GM21515 (cell line): Measurements from ENCODE around the gene LYZL2.
"Not testable (repeated sequence)": the region's sequence is repeated elsewhere in the genome, so short reads cannot be mapped to it uniquely, and the experiment has no call there.

Experiments
- ATAC-seq: cut with Tn5 transposase; IDR thresholded peaks from one replicate; pipeline ENCODE4 v1.9.1; 2021; ENCODE audit not compliant: unreplicated experiment

The LYZL2 gene

DNA sequence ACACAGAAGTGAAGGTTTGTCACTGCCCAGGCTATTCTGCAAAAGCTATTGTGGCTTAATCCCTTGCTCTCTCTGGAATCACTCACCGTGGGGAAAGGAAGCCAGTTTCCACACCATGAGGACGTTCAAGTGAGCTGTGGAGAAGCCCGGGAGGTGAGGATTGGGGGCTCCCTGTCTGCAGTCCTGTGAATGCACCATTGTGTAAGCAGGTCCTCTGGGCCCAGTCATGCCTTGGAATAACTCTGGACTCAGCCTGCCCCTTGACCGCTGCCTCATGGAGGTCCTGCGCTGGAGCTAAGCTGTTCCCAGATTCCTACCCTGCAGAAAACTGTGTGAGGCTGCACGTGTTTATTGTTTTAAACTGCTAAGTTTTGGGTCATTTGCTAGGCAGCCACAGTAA is 33.5 kb downstream of the LYZL2 start:
- no peak for ATAC-seq

DNA sequence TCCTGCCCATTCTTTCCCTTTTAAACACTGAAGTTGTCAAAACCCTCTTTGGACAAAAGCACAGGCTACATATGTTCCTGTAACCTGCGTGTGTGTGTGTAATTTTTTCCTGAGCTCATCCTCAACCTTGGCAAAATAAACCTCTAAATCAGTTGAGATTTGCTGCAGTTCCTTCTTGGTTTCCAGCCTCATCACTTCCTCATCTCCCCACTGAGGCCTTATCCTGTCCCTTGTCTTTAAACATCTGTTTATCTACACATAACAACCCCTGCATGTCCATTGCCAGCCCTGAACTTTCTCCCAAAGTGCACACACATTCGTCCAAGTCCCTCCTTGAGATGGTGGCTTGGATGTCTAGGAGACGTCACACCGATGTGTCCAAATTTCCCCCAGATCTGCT is 35.5 kb downstream of the LYZL2 start:
- ATAC-seq, result no peak

DNA sequence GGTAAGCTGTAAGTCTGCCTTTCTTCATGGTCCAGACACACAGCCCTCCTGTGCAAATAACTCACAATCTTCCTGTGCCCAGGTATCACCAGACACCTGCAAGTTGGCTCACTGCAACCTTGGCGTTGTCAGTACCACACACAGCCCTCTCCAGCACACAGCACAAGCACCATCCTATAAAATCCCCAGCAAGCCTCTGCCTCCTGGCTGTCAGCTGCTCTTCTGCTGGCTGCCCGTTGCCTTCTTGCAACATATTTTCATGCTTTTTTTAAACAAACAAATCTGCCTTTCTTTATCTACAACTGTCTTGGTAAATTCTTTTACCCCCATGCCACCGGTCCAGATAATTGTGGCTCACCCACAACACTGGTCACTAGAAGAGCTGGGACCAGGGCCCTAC is 36.8 kb downstream of the LYZL2 start:
- not testable (repeated sequence) for ATAC-seq

DNA sequence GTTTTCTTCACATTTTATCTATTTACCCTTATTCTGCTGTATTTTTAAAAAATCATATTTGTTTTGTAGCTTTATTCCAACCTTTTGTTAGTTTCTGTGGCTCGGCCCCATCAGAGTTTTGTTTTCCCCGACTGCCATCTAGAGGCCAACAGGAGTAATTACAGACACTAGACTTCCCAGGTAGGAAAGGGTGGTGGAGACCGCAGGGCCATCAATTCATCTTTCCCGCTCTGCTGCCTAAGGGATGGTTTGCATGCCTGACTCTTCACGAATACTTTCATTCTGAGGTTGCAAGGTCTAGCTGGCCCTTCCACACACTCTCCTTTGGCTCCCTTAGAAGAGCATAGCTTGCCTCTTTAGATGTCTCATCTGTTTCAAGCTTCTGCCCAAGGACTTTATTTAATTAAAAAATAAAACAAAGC is 38.3 kb downstream of the LYZL2 start:
- ATAC-seq, result no peak

DNA sequence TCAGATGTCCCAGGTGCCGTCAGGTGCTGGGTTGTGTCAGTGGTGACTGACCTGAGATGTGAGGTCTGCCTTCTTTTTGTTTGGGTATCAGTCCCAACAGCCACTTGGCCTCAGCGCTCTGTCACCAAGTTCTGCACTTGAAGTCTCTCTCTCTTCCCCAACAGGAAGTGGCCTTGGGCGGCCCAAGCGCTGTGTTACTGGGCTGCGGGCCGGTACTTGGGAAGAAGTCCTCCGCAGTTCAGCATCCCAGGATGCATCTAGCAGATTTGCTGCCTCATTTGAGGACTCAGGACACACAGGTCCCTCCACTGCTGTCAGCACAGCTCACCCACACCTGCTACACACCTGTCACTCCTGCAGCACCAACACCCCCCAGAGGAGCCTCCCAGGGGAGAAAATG is 40.1 kb downstream of the LYZL2 start:
- no peak for ATAC-seq

DNA sequence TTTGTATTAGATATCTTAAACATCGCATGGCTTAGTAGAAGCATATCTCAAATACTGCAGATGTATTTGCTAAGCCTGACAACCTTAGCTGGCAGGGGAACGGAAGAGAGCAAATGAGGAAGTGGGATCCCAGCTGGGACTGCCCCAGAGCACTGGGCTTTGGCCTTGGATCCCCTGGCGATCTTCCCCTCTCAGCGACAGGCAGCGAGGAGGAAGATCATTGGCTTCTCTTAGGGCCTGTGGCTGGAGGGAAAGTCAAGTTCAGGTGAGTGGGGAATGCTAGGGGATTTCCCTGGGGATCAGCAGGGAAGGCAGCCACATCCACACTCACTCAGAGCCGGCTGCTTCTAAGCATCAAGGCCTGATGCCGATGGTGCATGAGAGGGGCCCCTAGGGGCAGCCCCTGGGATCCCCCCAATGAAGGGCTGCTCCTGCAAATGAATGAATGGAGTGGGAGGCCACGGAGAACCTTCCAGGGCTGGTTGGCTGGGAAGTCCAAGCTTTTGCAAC is 42.0 kb downstream of the LYZL2 start:
- peak; percentile 84 for ATAC-seq

DNA sequence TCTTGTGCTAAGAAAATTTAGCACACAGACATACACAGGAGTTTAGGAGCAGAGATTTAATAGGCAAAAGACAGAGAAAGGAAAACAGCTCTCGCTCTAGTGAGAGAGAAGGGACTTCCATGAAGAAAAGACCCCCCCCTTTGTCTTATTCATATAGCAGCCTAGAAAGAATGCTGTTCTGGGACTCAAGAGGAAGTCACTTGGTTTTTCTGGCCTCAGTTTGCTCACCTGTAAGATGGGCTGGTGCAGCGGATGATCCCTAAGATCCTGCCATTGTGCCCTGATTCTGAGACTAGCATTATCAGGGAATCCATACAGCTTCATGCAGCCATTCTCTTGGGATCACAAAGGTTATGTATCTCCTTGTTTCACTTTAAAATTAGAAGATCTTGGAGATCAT is 42.7 kb downstream of the LYZL2 start:
- no peak for ATAC-seq

DNA sequence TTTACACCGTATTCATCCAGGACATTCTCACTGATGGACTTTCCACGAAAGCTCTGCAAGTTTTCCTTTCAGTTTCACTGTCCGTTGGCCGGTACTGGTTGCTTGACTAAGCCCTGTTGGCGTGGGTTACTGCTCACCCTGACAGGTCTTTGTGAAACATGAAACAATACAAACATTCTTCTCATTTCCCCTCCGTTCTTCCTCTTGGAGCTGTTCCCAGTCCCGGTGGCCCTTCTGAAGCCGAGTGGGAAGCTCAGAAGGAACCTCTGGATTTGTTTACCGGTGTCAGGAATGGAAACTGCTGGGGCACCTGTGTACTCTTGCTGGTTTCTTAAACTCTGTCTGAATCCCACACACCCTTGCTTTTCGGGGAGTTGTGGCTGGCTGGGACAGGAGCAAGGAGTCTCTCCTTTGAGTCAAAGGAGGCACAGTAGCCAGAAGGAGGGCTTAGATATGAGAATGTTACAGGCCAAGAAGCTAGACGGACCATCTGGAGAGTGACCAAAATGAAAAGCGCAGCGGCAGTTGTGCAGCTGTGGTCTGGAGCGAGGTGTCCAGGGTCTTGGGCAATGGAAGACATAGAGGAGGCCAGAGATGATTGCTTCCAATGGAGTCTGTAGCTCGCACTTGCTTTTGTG is 45.7 kb downstream of the LYZL2 start:
- ATAC-seq, result no peak

DNA sequence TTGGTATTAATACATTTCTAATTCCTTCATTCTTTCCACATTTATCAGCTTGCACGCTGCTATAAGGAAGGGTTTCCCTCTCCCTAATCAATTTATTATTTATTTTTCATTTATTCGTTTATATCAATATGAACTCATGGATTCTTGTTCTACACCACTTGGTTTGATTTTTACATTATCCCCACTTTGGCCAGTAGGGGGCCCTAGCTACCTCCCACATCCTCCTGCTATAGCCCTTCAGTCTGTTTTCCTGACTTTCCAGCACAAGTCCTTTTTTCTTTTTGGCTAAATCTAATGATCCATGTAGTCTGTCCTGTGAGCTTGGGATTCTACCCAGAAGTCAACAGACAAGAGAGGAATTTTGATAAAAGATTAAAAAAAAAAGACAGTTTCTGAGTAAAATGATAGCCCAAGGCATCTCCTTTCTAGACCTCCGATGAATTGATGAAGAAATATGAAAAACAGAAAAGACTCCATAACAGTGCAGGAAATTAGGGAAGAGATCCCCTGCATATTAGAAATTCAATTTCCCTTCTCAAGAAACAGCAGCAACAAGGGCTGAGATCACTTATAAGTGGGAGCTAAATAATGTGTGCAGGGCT is 47.7 kb downstream of the LYZL2 start:
- ATAC-seq, result no peak

DNA sequence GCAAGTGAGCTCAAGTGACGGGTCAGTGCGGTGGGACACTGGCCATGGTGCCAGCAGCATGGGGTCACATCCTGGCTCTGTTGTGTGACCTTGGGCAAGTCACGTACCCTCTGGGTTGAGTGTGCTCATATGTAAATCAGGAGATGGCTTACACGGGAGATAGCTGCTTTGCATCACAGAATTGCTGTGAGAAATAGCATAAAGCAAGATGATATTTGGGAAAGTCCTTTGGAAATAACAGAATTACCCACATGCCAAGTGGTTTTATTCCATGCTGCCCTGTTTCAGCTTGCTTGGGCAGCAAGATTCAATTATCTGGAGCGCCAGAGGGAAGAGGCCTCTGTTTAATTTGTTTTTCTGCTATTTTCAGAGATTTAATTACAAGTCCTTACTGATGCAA is 48.9 kb downstream of the LYZL2 start:
- no peak for ATAC-seq

DNA sequence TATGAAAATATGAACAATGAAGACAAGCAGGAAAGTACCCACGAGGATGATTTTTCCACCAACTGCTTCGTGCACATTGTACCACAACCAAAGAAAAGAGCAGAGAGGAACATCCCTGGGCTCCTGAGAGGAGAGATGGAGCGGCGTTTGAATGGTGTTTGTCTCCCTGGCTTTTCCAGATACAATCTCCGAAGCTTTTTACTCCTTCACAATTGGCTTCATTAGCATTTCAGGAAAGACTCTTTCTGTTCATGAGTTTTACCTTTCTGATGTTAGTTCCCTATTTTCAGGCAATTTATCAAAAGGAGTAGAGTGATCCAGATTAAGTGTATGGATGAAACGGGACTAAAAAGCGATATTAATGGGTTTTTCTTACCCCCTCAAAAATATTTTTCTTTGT is 49.3 kb downstream of the LYZL2 start:
- ATAC-seq, result no peak

DNA sequence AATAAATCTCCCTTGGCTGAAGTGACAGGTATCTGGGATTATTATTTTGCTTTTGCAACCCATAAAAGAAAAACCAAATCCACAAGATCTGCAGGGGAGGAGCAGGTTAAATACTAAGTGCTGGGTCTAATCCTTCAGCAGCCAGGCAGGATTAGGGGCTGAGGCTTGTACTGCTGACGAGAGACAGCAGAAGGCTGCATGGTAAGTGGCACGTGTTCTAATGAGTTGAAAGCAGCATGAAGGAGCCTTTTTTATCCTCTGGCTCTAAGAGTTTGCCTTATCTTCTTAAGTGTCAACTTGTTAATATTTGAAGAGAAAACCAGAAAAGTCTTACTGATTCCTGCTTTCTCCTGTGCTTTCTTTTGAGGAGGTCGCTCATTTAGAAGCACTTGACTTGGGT is 50.0 kb downstream of the LYZL2 start:
- no peak for ATAC-seq

DNA sequence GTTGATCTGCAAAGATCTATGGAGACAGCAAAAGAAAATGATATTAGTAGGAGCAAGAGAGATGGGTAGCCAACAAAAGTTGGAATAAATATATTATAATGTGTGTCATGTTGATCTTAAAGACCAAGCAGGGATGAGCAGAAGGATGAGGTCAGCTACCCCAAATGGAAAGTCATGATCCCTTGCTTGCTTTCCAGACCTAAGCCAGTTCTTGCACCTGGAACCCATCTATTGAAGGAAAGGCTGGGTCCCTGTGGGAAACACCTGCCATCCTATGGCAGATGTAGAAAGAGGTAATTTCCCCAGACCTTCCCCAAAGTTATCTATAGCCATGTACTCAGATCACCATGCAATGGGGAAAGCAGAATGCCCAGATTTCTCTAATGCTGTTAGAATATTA is 52.5 kb downstream of the LYZL2 start:
- ATAC-seq, result no peak

DNA sequence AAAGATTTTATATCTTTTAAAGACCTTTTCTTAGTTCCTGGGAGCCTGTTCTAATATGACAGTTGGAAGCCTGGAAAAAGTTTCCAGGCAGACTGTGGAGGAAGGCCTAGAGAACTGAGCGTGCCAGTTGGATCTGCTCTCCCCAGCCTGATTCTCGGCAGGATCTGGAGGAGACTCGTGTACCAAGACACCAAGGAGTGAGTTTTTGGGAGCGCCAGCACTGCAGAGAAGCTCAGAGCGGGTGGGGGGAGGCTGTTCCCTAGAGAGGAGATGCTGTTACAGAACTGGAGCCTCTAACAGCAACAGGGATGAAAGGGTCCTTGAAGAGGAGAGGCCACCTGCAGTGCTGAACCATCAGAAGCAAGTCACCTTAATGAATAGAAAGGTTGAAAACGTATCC is 52.9 kb downstream of the LYZL2 start:
- no peak for ATAC-seq

DNA sequence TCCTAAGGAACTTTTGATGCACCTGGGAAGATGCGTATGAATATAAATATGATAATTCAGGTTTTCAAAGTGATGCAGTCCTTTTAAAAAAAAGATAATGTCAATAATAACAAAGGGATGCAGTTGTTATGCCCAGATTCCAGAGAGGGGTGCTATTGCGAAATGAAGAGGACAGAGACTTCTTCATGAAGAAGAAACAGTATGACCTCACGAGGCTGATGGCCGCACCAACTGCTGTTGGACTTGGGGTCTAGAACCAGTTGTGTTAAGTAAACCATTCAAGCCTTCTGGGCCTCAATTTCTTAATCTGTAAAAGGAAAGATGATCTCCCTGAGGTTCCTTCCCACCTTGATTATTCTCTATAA is 55.1 kb downstream of the LYZL2 start:
- no peak for ATAC-seq

DNA sequence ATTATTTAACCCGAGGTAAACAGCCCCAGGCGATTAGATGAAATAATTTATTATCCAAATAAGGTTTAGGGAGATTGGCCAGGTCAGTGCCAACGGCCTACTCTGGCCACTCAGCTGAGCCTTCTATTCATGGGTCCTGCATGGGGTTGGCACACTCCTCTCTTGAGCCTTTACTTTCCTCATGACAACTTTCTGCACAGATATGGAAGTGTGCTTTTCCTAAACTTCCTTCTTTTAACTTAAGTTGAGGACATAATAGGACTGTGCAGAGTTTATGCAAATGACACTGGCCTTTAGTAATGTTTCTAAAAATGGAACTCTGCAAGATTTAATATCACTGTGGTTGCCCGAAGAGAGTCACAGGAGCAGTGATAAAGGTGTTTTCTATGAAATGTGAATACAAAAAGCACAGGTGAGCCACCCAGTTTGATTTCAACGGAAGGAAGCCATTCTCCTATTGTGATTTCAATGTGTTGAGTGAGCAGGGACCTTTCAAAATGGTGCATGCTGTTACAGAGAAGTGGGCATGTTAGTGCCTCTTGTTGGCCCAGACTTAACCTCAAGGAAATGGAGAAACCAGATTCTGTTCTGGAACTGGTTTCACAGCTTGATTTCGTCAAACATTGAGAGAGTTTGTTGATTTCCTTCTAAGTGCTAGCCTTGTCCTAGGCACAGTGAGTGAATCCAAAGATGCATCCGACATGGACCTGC is 55.7 kb downstream of the LYZL2 start:
- no peak for ATAC-seq

DNA sequence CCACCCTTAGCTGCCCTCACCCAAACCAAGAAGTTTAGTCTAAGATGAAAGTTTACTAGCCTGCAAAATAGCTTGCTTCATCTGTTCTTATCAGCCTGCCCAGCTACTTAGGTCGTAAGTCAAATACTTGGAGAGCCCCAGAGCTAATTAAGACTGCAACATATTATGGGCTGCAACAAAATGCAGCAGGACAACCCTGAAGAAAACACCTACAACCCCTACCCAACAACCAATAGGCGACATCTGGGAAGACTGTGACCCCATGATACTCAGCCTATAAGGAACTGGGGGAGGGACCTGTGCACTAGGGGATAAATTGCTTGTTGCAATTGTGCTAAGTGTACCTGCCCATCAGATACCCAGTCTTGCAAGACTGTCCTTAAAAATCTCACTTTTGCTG is 64.1 kb downstream of the LYZL2 start:
- no peak for ATAC-seq

DNA sequence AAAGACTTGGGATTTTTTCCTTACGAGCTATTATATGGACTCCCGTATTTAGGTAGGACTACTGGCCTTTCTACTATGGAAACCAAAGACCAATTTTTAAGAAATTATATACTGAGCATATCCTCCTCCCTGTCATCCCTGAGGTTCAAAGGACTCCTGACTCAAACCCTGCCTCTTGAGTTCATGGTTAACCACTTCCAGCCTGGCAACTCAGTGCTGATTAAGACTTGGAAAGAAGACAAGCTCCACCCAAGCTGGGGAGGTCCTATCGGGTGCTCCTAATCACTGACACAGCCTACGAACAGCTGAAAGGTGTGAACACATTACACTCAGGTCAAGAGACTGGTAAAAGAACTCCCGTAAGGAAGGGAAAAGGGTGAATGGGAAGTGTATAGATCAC is 66.8 kb downstream of the LYZL2 start:
- no peak for ATAC-seq
